ENCODE results near the gene ABHD12B.

- no peak for TF ChIP-seq CTCF (conservative IDR thresholded peaks at IDR 0.05 in 1 of 2, IDR thresholded peaks at IDR 0.05 in 1 of 2; ENCODE audit: low read depth in 1 of 2, low read length in 2 of 2)
- no peak for TF ChIP-seq EZH2 (IDR thresholded peaks at IDR 0.05; ENCODE audit: low read length, missing control alignments)
These were observed 74.5 kb downstream of the ABHD12B start for GRCh38 chr14:50946234-50946935.

Data from fibroblast of lung (primary cell).